HepG2 (cell line): ENCODE results near the gene THSD4. TPM values are rescaled to one million over a fixed set of nuclear protein-coding genes. Genes with fewer than 3 reads are reported as not detected.

Experiments
- ATAC-seq: fragments of 200-7000 bp; cut with Tn5 transposase; 3 replicates; pipeline ENCODE4 v1.9.1; 2020; ENCODE audit warnings: mild to moderate bottlenecking, moderate library complexity
- BruUV-seq: library from RNA; stranded (reverse); fragments of 400-500 nt; replicated peaks from 2 replicates; lab custom pipeline; 2021; lab: Mats Ljungman, UMichigan
- CTCF ChIA-PET: fragments of 300-600 bp; formaldehyde crosslinking; extraction: SDS; loops from one replicate; lab custom pipeline; 2021; ENCODE audit warnings: low total read pairs, inconsistent platforms, low intra/inter-chr PET ratio; lab: Yijun Ruan, JAX
- POLR2A ChIA-PET: fragments of 350-600 bp; sonication (Branson Sonifier 250); formaldehyde crosslinking; loops from one replicate; lab custom pipeline; 2020; ENCODE audit warnings: antibody characterized with exemption, inconsistent platforms; lab: Yijun Ruan, JAX
- DNase-seq: peaks from one replicate; pipeline ENCODE4 v3.0.0-alpha.2; 2015; ENCODE audit warnings: low spot score
- FAIRE-seq: peaks from 3 replicates; lab custom pipeline; 2011; peaks lifted over from hg19 to GRCh38; lab: Jason Lieb, UNC
- H2AFZ ChIP-seq: one replicate; pipeline ENCODE4 v1.6.1; 2011; ENCODE audit warnings: low read length, inconsistent platforms
- H3K27ac ChIP-seq: fragments of 300-600 bp; 3 replicates; pipeline ENCODE4 v1.8.0; 2011; ENCODE audit warnings: mixed run types, mild to moderate bottlenecking, mixed read lengths, low read length, inconsistent platforms; ENCODE audit not compliant: insufficient read depth; ENCODE audit errors: extremely low read length
- H3K27me3 ChIP-seq, 2 experiments: fragments of 200-600 bp in 1 of 2; 2 replicates in 1 of 2; 3 replicates in 1 of 2; pipeline versions ENCODE4 v1.6.0 to v1.8.0; 2011; ENCODE audit warnings: low read length in 2 of 2, mild to moderate bottlenecking in 2 of 2, moderate library complexity in 2 of 2, inconsistent platforms in 1 of 2; ENCODE audit not compliant: insufficient read depth in 2 of 2, control insufficient read depth in 1 of 2
- H3K36me3 ChIP-seq, 2 experiments: fragments of 200-600 bp in 1 of 2; replicated peaks in 1 of 2; 2 replicates in 1 of 2; 3 replicates in 1 of 2; pipeline versions ENCODE4 v1.5.1 to v1.8.0; 2011; ENCODE audit warnings: low read length in 2 of 2, inconsistent platforms in 1 of 2; ENCODE audit not compliant: insufficient read depth in 2 of 2, control insufficient read depth in 1 of 2
- H3K4me1 ChIP-seq: 2 replicates; pipeline ENCODE4 v1.5.1; 2012; ENCODE audit warnings: low read length, inconsistent platforms; ENCODE audit not compliant: insufficient read depth
- H3K4me2 ChIP-seq: 2 replicates; pipeline ENCODE4 v1.6.0; 2011; ENCODE audit warnings: low read depth, low read length, inconsistent platforms
- H3K4me3 ChIP-seq, 3 experiments: fragments of 200-600 bp in 1 of 3; sonication (generic), shearing (Covaris generic) in 1 of 3; replicated peaks in 1 of 3; 2 replicates each; pipeline ENCODE4 v1.5.1; 2011 to 2016; ENCODE audit warnings: low read length in 3 of 3, inconsistent platforms in 2 of 3, low read depth in 2 of 3, mild to moderate bottlenecking in 2 of 3, control low read depth in 1 of 3, mixed read lengths in 1 of 3; ENCODE audit not compliant: insufficient read depth in 1 of 3
- H3K79me2 ChIP-seq: one replicate; pipeline ENCODE4 v1.6.1; 2011; ENCODE audit warnings: low read length, inconsistent platforms; ENCODE audit not compliant: insufficient read depth
- H3K9ac ChIP-seq: 2 replicates; pipeline ENCODE4 v1.6.0; 2011; ENCODE audit warnings: mild to moderate bottlenecking, low read depth, low read length, inconsistent platforms; ENCODE audit not compliant: insufficient read depth
- H3K9me3 ChIP-seq: 2 replicates; pipeline ENCODE4 v1.5.1; 2012; ENCODE audit warnings: mild to moderate bottlenecking, low read length
- H4K20me1 ChIP-seq: 2 replicates; pipeline ENCODE4 v1.6.0; 2011; ENCODE audit warnings: inconsistent platforms, mild to moderate bottlenecking, low read length, moderate library complexity; ENCODE audit not compliant: insufficient read depth
- AKNA ChIP-seq: sonication (generic); formaldehyde crosslinking; IDR thresholded peaks from 2 replicates; pipeline ENCODE4 v1.4.0; 2020; ENCODE audit warnings: missing genetic modification reagents, borderline replicate concordance
- ATAD3A ChIP-seq: sonication (generic); formaldehyde crosslinking; IDR thresholded peaks from 2 replicates; pipeline ENCODE4 v1.4.0; 2020; ENCODE audit warnings: missing genetic modification reagents
- DR1 ChIP-seq: sonication (generic); formaldehyde crosslinking; IDR thresholded peaks from 2 replicates; pipeline ENCODE4 v1.8.0; 2021; ENCODE audit warnings: mild to moderate bottlenecking, missing genetic modification reagents, inconsistent platforms
- KAT7 ChIP-seq: IDR thresholded peaks from 2 replicates; pipeline ENCODE4 v1.6.1; 2018; ENCODE audit warnings: borderline replicate concordance, missing compliant biosample characterization
- KDM4B ChIP-seq: sonication (generic); formaldehyde crosslinking; IDR thresholded peaks from 2 replicates; pipeline ENCODE4 v1.4.0; 2020; ENCODE audit warnings: missing genetic modification reagents
- KLF13 ChIP-seq: sonication (generic); formaldehyde crosslinking; IDR thresholded peaks from 2 replicates; pipeline ENCODE4 v1.4.0; 2020; ENCODE audit warnings: mild to moderate bottlenecking, missing genetic modification reagents
- KLF6 ChIP-seq: IDR thresholded peaks from 2 replicates; pipeline ENCODE4 v1.8.0; 2016; ENCODE audit warnings: missing biosample characterization, missing genetic modification reagents
- MAFG ChIP-seq: sonication (generic); formaldehyde crosslinking; IDR thresholded peaks from 2 replicates; pipeline ENCODE4 v1.5.1; 2020; ENCODE audit warnings: mild to moderate bottlenecking, missing genetic modification reagents
- PBX2 ChIP-seq: IDR thresholded peaks from 2 replicates; pipeline ENCODE4 v1.6.1; 2016; ENCODE audit warnings: control low read depth
- THAP7 ChIP-seq: sonication (generic); formaldehyde crosslinking; IDR thresholded peaks from 2 replicates; pipeline ENCODE4 v1.8.1; 2023; ENCODE audit warnings: mild to moderate bottlenecking, missing genetic modification reagents
- ZBTB38 ChIP-seq: sonication (generic); formaldehyde crosslinking; IDR thresholded peaks from 2 replicates; pipeline ENCODE4 v1.5.1; 2020; ENCODE audit warnings: mild to moderate bottlenecking, missing genetic modification reagents
- ZNF263 ChIP-seq: sonication (generic); formaldehyde crosslinking; IDR thresholded peaks from 2 replicates; pipeline ENCODE4 v1.4.0; 2020; ENCODE audit warnings: missing genetic modification reagents
- ZNF678 ChIP-seq: sonication (generic); formaldehyde crosslinking; IDR thresholded peaks from 2 replicates; pipeline ENCODE4 v1.4.0; 2020; ENCODE audit warnings: mild to moderate bottlenecking, missing genetic modification reagents
- WGBS: methylation state at CpG from one replicate; pipeline ENCODE4 v1.1.6; 2017; ENCODE audit warnings: low lambda C conversion rate; 5-methylcytosine and 5-hydroxymethylcytosine counted together
- in situ Hi-C: cut with HindIII; loops from 2 replicates; pipeline ENCODE4 v1.10.0; 2017; ENCODE audit warnings: low pct_unique_long_range_greater_than_20kb; ENCODE audit not compliant: extremely low pct_ligation_motif_present
- intact Hi-C: fragments of 100-400 bp; cut with micrococcal nuclease; formaldehyde crosslinking; loops from one replicate; pipeline ENCODE4 v1.10.0; 2022; ENCODE audit not compliant: unreplicated experiment
- polyA plus RNA-seq, 8 experiments: library from polyadenylated mRNA; depleted of rRNA in 3 of 8; stranded (reverse) in 7 of 8; unstranded in 1 of 8; fragments of >200 nt; fragmentation: Illumina TruSeq in 4 of 8; extraction: Trizol in 4 of 8; gene quantifications; 2 replicates each; pipeline versions ENCODE4 v1.2.1 to v1.2.3, GENCODE V29; 2011 to 2016; ENCODE audit warnings: low read depth in 4 of 8, missing spikeins in 1 of 8, mixed read lengths in 1 of 8; ENCODE audit not compliant: insufficient read depth in 1 of 8
- total RNA-seq, 5 experiments: library from RNA; depleted of rRNA; stranded (reverse); fragments of >200 nt; fragmentation: Illumina TruSeq; extraction: Trizol; gene quantifications; 2 replicates each; pipeline ENCODE4 v1.2.3, GENCODE V29; 2016; ENCODE audit warnings: low read depth in 1 of 5

THSD4 gene
- total and polyA plus RNA-seq, 2 of the 13 experiments (the other 11 are each of a cell fraction or from before 2014, with no cell fraction given), result 0.07 to 0.21 TPM

GRCh38 chr15:71323082-71323481, 207.8 kb downstream of the THSD4 start:
- POLR2A ChIA-PET, result no interaction called here

GRCh38 chr15:71323584-71323983, 208.3 kb downstream of the THSD4 start:
- DNase-seq, result no peak
- no peak for ATAC-seq
- Histone ChIP-seq H3K4me3 (no peak overlapping the region), H3K27ac (no peak overlapping the region), H3K9me3 (no peaks in the 10 kb centered on the region), H4K20me1 (no peaks in the 10 kb centered on the region), H3K4me2 (no peak overlapping the region), H3K4me1 (peaks cover 9% of the 10 kb centered on the region), H2AFZ (no peak overlapping the region), H3K79me2 (no peaks in the 10 kb centered on the region), H3K9ac (no peak overlapping the region), H3K36me3 (no peaks in the 10 kb centered on the region), H3K27me3 (no peaks in the 10 kb centered on the region)
- ChIA-PET POLR2A (no interaction called here), CTCF (no interaction called here)
- intact Hi-C loops (no loop called here), in situ Hi-C loops (no loop called here)
- BruUV-seq, result no TSS peak
- WGBS, result 10% methylated on average over 2 of the region's 2 CpGs
- no peak for FAIRE-seq
- TF ChIP-seq KAT7 (CRISPR knock-in tag) (no peak), DR1 (no peak), THAP7 (CRISPR knock-in tag) (no peak), AKNA (CRISPR knock-in tag) (no peak), MAFG (no peak), ATAD3A (CRISPR knock-in tag) (no peak), KDM4B (CRISPR knock-in tag) (no peak), ZNF263 (CRISPR knock-in tag) (no peak), ZBTB38 (CRISPR knock-in tag) (no peak), ZNF678 (CRISPR knock-in tag) (no peak)

More at GRCh38 chr15:71323082-71323481, 207.8 kb downstream of the THSD4 start:
- no peaks in the 10 kb centered on the region for H3K27me3 ChIP-seq
- no peak overlapping the region for H3K4me2 ChIP-seq
- H3K79me2 ChIP-seq, result no peaks in the 10 kb centered on the region
- H3K9ac ChIP-seq, result no peak overlapping the region
- in situ Hi-C loops, result no loop called here
- no peak for DNase-seq
- WGBS, result 29% methylated on average over 4 of the region's 4 CpGs
- no peak for TF ChIP-seq KLF13 (CRISPR knock-in tag)
- TF ChIP-seq KLF6, result no peak
- no peak for TF ChIP-seq PBX2 (CRISPR knock-in tag)
- TF ChIP-seq, all 625 proteins: peak for 0
- FAIRE-seq (no peak), ATAC-seq (no peak)
- CTCF ChIA-PET, result no interaction called here
- H3K4me3 ChIP-seq, result no peak overlapping the region
- peaks cover 4% of the 10 kb centered on the region for H3K4me1 ChIP-seq
- H3K9me3 ChIP-seq, result no peaks in the 10 kb centered on the region
- H3K27ac ChIP-seq, result no peak overlapping the region
- H2AFZ ChIP-seq, result no peak overlapping the region
- no peaks in the 10 kb centered on the region for H3K36me3 ChIP-seq
- intact Hi-C loops, result no loop called here
- H4K20me1 ChIP-seq, result no peaks in the 10 kb centered on the region
- no TSS peak for BruUV-seq
